GM23338 (cell line): ENCODE results near the gene SFTPB. TPM values are rescaled to one million over a fixed set of nuclear protein-coding genes. Genes with fewer than 3 reads are reported as not detected.

Experiments used
- ATAC-seq: fragments of 200-7000 bp; cut with Tn5 transposase; 3 replicates; pipeline ENCODE4 v1.9.1; 2020
- DNase-seq: peaks from one replicate; pipeline ENCODE4 v3.0.0-alpha.2; 2015; ENCODE audit warnings: low spot score
- H2AFZ ChIP-seq: fragments of 200-600 bp; sonication (generic); 2 replicates; pipeline ENCODE4 v1.8.0; 2016; ENCODE audit warnings: antibody characterized with exemption, mild to moderate bottlenecking, moderate library complexity
- H3F3A ChIP-seq: fragments of 200-600 bp; sonication (generic); replicated peaks from 2 replicates; pipeline ENCODE4 v1.8.0; 2017; ENCODE audit warnings: antibody characterized with exemption, mixed run types, low read depth
- H3K27ac ChIP-seq: fragments of 200-600 bp; sonication (generic); 2 replicates; pipeline ENCODE4 v1.6.1; 2016; ENCODE audit warnings: low read depth
- H3K27me3 ChIP-seq: fragments of 200-600 bp; sonication (generic); 2 replicates; pipeline ENCODE4 v1.8.0; 2016; ENCODE audit warnings: mild to moderate bottlenecking, mixed run types, moderate library complexity; ENCODE audit not compliant: insufficient read depth
- H3K36me3 ChIP-seq: fragments of 200-600 bp; sonication (generic); 2 replicates; pipeline ENCODE4 v1.8.0; 2016; ENCODE audit warnings: mild to moderate bottlenecking; ENCODE audit not compliant: insufficient read depth
- H3K4me1 ChIP-seq: fragments of 200-600 bp; sonication (generic); 2 replicates; pipeline ENCODE4 v1.8.0; 2016; ENCODE audit warnings: mild to moderate bottlenecking, moderate library complexity; ENCODE audit not compliant: insufficient read depth
- H3K4me2 ChIP-seq: fragments of 200-600 bp; sonication (generic); 2 replicates; pipeline ENCODE4 v1.7.1; 2017; ENCODE audit warnings: mixed run types
- H3K4me3 ChIP-seq: fragments of 200-600 bp; sonication (generic); 2 replicates; pipeline ENCODE4 v1.6.1; 2016; ENCODE audit warnings: mixed run types
- H3K79me2 ChIP-seq: fragments of 200-600 bp; sonication (generic); replicated peaks from 2 replicates; pipeline ENCODE4 v1.8.0; 2017; ENCODE audit warnings: mild to moderate bottlenecking; ENCODE audit not compliant: insufficient read depth
- H3K9me2 ChIP-seq: fragments of 200-600 bp; sonication (generic); 2 replicates; pipeline ENCODE4 v1.8.0; 2017; ENCODE audit not compliant: insufficient read depth
- H4K20me1 ChIP-seq: fragments of 200-600 bp; sonication (generic); replicated peaks from 2 replicates; pipeline ENCODE4 v1.8.0; 2017; ENCODE audit warnings: mild to moderate bottlenecking; ENCODE audit not compliant: insufficient read depth
- H3K27ac Mint-ChIP-seq: 2 replicates; pipeline ENCODE4 v1.8.0; 2020; ENCODE audit warnings: inconsistent platforms, mild to moderate bottlenecking, moderate library complexity, mixed read lengths
- H3K27me3 Mint-ChIP-seq: 3 replicates; pipeline ENCODE4 v1.8.0; 2022; ENCODE audit warnings: low read depth, mild to moderate bottlenecking, moderate library complexity, mixed read lengths, inconsistent platforms; ENCODE audit not compliant: insufficient read depth, poor library complexity
- H3K36me3 Mint-ChIP-seq: 3 replicates; pipeline ENCODE4 v1.8.0; 2021; ENCODE audit warnings: low read depth, mild to moderate bottlenecking, inconsistent platforms, moderate library complexity, mixed read lengths
- H3K4me1 Mint-ChIP-seq: 3 replicates; pipeline ENCODE4 v1.8.0; 2020; ENCODE audit warnings: mild to moderate bottlenecking, inconsistent platforms, mixed read lengths
- H3K4me3 Mint-ChIP-seq: 3 replicates; pipeline ENCODE4 v1.8.0; 2021; ENCODE audit warnings: moderate library complexity, mild to moderate bottlenecking, inconsistent platforms, mixed read lengths
- H3K9me3 Mint-ChIP-seq: 3 replicates; pipeline ENCODE4 v1.8.0; 2020; ENCODE audit warnings: moderate library complexity, mild to moderate bottlenecking, inconsistent platforms, mixed read lengths
- CREB1 ChIP-seq: fragments of 250-450 bp; sonication (Bioruptor Pico); IDR thresholded peaks from 2 replicates; pipeline ENCODE4 v1.5.0; 2020; ENCODE audit warnings: low read depth, mild to moderate bottlenecking, moderate library complexity
- CTCF ChIP-seq, 2 experiments: fragments of 200-600 bp in 1 of 2; sonication (generic) in 1 of 2; conservative IDR thresholded peaks; 2 replicates each; pipeline versions ENCODE4 v1.5.1 to v1.6.1; 2016 to 2017; ENCODE audit warnings: antibody characterized with exemption in 2 of 2, low read depth in 2 of 2, mild to moderate bottlenecking in 2 of 2, moderate library complexity in 1 of 2
- EZH2 ChIP-seq: fragments of 200-600 bp; sonication (generic); IDR thresholded peaks from one replicate; pipeline ENCODE4 v1.8.0; 2017; ENCODE audit warnings: antibody characterized with exemption, mild to moderate bottlenecking, low read depth; ENCODE audit not compliant: unreplicated experiment
- EZH2phosphoT487 ChIP-seq: fragments of 200-600 bp; sonication (generic); IDR thresholded peaks from one replicate; pipeline ENCODE4 v1.8.1; 2018; ENCODE audit warnings: antibody characterized with exemption; ENCODE audit not compliant: unreplicated experiment
- JUNB ChIP-seq: IDR thresholded peaks from one replicate; pipeline ENCODE4 v1.6.1; 2016; ENCODE audit warnings: antibody characterized with exemption; ENCODE audit not compliant: unreplicated experiment
- NANOG ChIP-seq: IDR thresholded peaks from 2 replicates; pipeline ENCODE4 v1.6.1; 2016; ENCODE audit warnings: antibody characterized with exemption, borderline replicate concordance
- POLR2AphosphoS5 ChIP-seq: IDR thresholded peaks from 2 replicates; pipeline ENCODE4 v1.6.1; 2016; ENCODE audit warnings: antibody characterized with exemption, low read depth
- REST ChIP-seq: IDR thresholded peaks from one replicate; pipeline ENCODE4 v1.6.1; 2018; ENCODE audit warnings: antibody characterized with exemption; ENCODE audit not compliant: unreplicated experiment
- STAT1 ChIP-seq: IDR thresholded peaks from one replicate; pipeline ENCODE4 v1.6.1; 2016; ENCODE audit warnings: antibody characterized with exemption; ENCODE audit not compliant: unreplicated experiment
- ZNF114 ChIP-seq: fragments of 250-450 bp; sonication (Bioruptor Pico); IDR thresholded peaks from 2 replicates; pipeline ENCODE4 v1.5.0; 2020; ENCODE audit warnings: mild to moderate bottlenecking, moderate library complexity
- ZNF331 ChIP-seq: fragments of 250-450 bp; sonication (Bioruptor Pico); IDR thresholded peaks from 2 replicates; pipeline ENCODE4 v1.5.0; 2020; ENCODE audit warnings: low read depth, mild to moderate bottlenecking, moderate library complexity
- polyA plus RNA-seq: library from polyadenylated mRNA; unstranded; fragments of >200 nt; fragmentation: Nextera tagmentation; extraction: Ambion mirVana; gene quantifications from 2 replicates; pipeline ENCODE4 v1.2.1, GENCODE V29; 2016
- total RNA-seq: library from RNA; depleted of rRNA; stranded (reverse); fragments of >200 nt; shearing (Covaris generic); gene quantifications from 2 replicates; pipeline ENCODE4 v1.2.3, GENCODE V29; 2014
- TF ChIP-seq, protein P1 (sequence below): fragments of 250-450 bp; sonication (Bioruptor Pico); IDR thresholded peaks from 2 replicates; pipeline ENCODE4 v1.5.0; 2020; ENCODE audit warnings: mild to moderate bottlenecking, moderate library complexity
- TF ChIP-seq, protein P2 (sequence below): IDR thresholded peaks from 2 replicates; pipeline ENCODE4 v1.6.1; 2016; ENCODE audit warnings: antibody characterized with exemption

SFTPB gene
- total and polyA plus RNA-seq, 2 experiments from 2014 or later = 0.06 TPM; not detected in 1

DNA sequence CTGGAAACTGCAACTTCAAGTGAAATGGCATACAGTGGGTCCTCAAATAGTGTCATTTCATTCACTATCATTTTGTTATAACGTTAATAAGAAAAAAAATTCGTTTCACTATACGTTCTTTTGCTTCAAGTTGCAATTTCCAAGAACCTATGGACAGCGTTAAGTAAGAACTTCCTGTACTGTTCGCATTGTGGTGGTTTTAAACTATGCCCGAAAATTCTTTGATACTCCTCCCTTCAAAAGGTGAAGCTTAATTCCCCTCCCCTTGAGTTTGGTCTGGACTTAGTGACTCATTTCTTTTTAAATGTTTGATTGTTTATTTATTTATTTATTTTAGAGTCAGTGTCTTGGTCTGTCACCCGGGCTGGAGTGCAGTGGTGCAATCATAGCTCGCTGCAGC, 46.8 kb upstream of the SFTPB start:
- no peaks in the 10 kb centered on the region for H3K9me2 ChIP-seq
- H3K79me2 ChIP-seq = no peaks in the 10 kb centered on the region
- no peaks in the 10 kb centered on the region for H4K20me1 ChIP-seq
- ATAC-seq = no peak
- H3K27ac ChIP-seq = no peak overlapping the region
- H3K36me3 Mint-ChIP-seq = no peaks in the 10 kb centered on the region
- no peak overlapping the region for H2AFZ ChIP-seq
- peaks cover 16% of the 10 kb centered on the region for H3K27me3 Mint-ChIP-seq
- no peak for TF ChIP-seq CTCF (conservative IDR thresholded peaks at IDR 0.05; ENCODE audit: low read depth in 2 of 2)
- TF ChIP-seq NANOG = no peak
- no peak for TF ChIP-seq EZH2
- TF ChIP-seq JUNB = no peak
- TF ChIP-seq, protein P1, sequence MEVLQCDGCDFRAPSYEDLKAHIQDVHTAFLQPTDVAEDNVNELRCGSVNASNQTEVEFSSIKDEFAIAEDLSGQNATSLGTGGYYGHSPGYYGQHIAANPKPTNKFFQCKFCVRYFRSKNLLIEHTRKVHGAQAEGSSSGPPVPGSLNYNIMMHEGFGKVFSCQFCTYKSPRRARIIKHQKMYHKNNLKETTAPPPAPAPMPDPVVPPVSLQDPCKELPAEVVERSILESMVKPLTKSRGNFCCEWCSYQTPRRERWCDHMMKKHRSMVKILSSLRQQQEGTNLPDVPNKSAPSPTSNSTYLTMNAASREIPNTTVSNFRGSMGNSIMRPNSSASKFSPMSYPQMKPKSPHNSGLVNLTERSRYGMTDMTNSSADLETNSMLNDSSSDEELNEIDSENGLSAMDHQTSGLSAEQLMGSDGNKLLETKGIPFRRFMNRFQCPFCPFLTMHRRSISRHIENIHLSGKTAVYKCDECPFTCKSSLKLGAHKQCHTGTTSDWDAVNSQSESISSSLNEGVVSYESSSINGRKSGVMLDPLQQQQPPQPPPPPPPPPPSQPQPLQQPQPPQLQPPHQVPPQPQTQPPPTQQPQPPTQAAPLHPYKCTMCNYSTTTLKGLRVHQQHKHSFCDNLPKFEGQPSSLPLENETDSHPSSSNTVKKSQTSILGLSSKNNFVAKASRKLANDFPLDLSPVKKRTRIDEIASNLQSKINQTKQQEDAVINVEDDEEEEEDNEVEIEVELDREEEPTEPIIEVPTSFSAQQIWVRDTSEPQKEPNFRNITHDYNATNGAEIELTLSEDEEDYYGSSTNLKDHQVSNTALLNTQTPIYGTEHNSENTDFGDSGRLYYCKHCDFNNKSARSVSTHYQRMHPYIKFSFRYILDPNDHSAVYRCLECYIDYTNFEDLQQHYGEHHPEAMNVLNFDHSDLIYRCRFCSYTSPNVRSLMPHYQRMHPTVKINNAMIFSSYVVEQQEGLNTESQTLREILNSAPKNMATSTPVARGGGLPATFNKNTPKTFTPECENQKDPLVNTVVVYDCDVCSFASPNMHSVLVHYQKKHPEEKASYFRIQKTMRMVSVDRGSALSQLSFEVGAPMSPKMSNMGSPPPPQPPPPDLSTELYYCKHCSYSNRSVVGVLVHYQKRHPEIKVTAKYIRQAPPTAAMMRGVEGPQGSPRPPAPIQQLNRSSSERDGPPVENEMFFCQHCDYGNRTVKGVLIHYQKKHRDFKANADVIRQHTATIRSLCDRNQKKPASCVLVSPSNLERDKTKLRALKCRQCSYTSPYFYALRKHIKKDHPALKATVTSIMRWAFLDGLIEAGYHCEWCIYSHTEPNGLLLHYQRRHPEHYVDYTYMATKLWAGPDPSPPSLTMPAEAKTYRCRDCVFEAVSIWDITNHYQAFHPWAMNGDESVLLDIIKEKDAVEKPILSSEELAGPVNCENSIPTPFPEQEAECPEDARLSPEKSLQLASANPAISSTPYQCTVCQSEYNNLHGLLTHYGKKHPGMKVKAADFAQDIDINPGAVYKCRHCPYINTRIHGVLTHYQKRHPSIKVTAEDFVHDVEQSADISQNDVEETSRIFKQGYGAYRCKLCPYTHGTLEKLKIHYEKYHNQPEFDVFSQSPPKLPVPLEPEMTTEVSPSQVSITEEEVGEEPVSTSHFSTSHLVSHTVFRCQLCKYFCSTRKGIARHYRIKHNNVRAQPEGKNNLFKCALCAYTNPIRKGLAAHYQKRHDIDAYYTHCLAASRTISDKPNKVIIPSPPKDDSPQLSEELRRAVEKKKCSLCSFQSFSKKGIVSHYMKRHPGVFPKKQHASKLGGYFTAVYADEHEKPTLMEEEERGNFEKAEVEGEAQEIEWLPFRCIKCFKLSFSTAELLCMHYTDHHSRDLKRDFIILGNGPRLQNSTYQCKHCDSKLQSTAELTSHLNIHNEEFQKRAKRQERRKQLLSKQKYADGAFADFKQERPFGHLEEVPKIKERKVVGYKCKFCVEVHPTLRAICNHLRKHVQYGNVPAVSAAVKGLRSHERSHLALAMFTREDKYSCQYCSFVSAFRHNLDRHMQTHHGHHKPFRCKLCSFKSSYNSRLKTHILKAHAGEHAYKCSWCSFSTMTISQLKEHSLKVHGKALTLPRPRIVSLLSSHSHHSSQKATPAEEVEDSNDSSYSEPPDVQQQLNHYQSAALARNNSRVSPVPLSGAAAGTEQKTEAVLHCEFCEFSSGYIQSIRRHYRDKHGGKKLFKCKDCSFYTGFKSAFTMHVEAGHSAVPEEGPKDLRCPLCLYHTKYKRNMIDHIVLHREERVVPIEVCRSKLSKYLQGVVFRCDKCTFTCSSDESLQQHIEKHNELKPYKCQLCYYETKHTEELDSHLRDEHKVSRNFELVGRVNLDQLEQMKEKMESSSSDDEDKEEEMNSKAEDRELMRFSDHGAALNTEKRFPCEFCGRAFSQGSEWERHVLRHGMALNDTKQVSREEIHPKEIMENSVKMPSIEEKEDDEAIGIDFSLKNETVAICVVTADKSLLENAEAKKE (CRISPR knock-in tag) = no peak
- TF ChIP-seq REST = no peak
- no peak for TF ChIP-seq ZNF331 (CRISPR knock-in tag)
- no peak for TF ChIP-seq POLR2AphosphoS5
- TF ChIP-seq EZH2phosphoT487 = no peak
- TF ChIP-seq STAT1 = no peak
- TF ChIP-seq ZNF114 (CRISPR knock-in tag) = no peak
- TF ChIP-seq, protein P2, sequence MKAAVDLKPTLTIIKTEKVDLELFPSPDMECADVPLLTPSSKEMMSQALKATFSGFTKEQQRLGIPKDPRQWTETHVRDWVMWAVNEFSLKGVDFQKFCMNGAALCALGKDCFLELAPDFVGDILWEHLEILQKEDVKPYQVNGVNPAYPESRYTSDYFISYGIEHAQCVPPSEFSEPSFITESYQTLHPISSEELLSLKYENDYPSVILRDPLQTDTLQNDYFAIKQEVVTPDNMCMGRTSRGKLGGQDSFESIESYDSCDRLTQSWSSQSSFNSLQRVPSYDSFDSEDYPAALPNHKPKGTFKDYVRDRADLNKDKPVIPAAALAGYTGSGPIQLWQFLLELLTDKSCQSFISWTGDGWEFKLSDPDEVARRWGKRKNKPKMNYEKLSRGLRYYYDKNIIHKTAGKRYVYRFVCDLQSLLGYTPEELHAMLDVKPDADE = no peak
- no peak for TF ChIP-seq CREB1 (CRISPR knock-in tag)
- H3K9me3 Mint-ChIP-seq = no peaks in the 10 kb centered on the region
- H3K27ac Mint-ChIP-seq = no peak overlapping the region
- no peak overlapping the region for H3K4me2 ChIP-seq
- H3K27me3 ChIP-seq = no peaks in the 10 kb centered on the region
- no peaks in the 10 kb centered on the region for H3K4me1 ChIP-seq
- H3F3A ChIP-seq = no peaks in the 10 kb centered on the region
- no peaks in the 10 kb centered on the region for H3K36me3 ChIP-seq
- H3K4me3 ChIP-seq = no peak overlapping the region
- no peak overlapping the region for H3K4me3 Mint-ChIP-seq
- no peaks in the 10 kb centered on the region for H3K4me1 Mint-ChIP-seq
- DNase-seq = no peak
